ENCODE results near the gene DSC3. TPM values are rescaled to one million over a fixed set of nuclear protein-coding genes. Genes with fewer than 3 reads are reported as not detected.

DSC3 gene
- total RNA-seq, 2 donors from 2014 or later, result 3.0 to 12.9 TPM

GRCh38 chr18:31010601-31011000 is 31.9 kb downstream of the DSC3 start:
- TF ChIP-seq CTCF (IDR thresholded peaks at IDR 0.05), result no peak
- H3K4me3 ChIP-seq, result no peak overlapping the region
- ATAC-seq (ENCODE audit: insufficient number of reproducible peaks, low FRiP score, low read depth) (no peak), DNase-seq (ENCODE audit: low spot score) (no peak)
- H3K36me3 ChIP-seq, result no peaks in the 10 kb centered on the region
- H3K27me3 ChIP-seq (replicated peaks; ENCODE audit: insufficient read depth), result no peaks in the 10 kb centered on the region
- no peaks in the 10 kb centered on the region for H3K4me1 ChIP-seq (ENCODE audit: control insufficient read depth in 1 of 2, low read depth in 2 of 2)
- no peaks in the 10 kb centered on the region for H3K9me3 ChIP-seq
- H3K27ac ChIP-seq, result no peak overlapping the region

GRCh38 chr18:30999887-31000628 is 42.5 kb downstream of the DSC3 start:
- no peak overlapping the region for H3K27ac ChIP-seq

GRCh38 chr18:30999186-30999585 is 43.4 kb downstream of the DSC3 start:
- Histone ChIP-seq H3K27ac (no peak overlapping the region), H3K4me3 (no peak overlapping the region), H3K36me3 (no peaks in the 10 kb centered on the region), H3K27me3 (replicated peaks; ENCODE audit: insufficient read depth) (no peaks in the 10 kb centered on the region), H3K9me3 (no peaks in the 10 kb centered on the region), H3K4me1 (ENCODE audit: control insufficient read depth in 1 of 2, low read depth in 2 of 2) (no peaks in the 10 kb centered on the region)
- DNase-seq (ENCODE audit: low spot score) (no peak), ATAC-seq (ENCODE audit: insufficient number of reproducible peaks, low FRiP score, low read depth) (no peak)
- no peak for TF ChIP-seq CTCF (IDR thresholded peaks at IDR 0.05)

More at GRCh38 chr18:30999887-31000628, 42.5 kb downstream of the DSC3 start:
- Histone ChIP-seq H3K4me3 (no peak overlapping the region), H3K4me1 (ENCODE audit: control insufficient read depth in 1 of 2, low read depth in 2 of 2) (no peaks in the 10 kb centered on the region), H3K9me3 (no peaks in the 10 kb centered on the region), H3K36me3 (no peaks in the 10 kb centered on the region), H3K27me3 (replicated peaks; ENCODE audit: insufficient read depth) (no peaks in the 10 kb centered on the region)
- DNase-seq (ENCODE audit: low spot score), result no peak
- ATAC-seq (ENCODE audit: insufficient number of reproducible peaks, low FRiP score, low read depth), result no peak
- TF ChIP-seq CTCF (IDR thresholded peaks at IDR 0.05), result no peak

- Histone ChIP-seq H3K27ac (no peak overlapping the region), H3K9me3 (no peaks in the 10 kb centered on the region), H3K27me3 (replicated peaks; ENCODE audit: insufficient read depth) (no peaks in the 10 kb centered on the region), H3K36me3 (no peaks in the 10 kb centered on the region), H3K4me3 (no peak overlapping the region), H3K4me1 (ENCODE audit: control insufficient read depth in 1 of 2, low read depth in 2 of 2) (no peaks in the 10 kb centered on the region)
- DNase-seq (ENCODE audit: low spot score) (no peak), ATAC-seq (ENCODE audit: insufficient number of reproducible peaks, low FRiP score, low read depth) (no peak)
- no peak for TF ChIP-seq CTCF (IDR thresholded peaks at IDR 0.05)
Measured at GRCh38 chr18:30997223-30997622, 45.3 kb downstream of the DSC3 start.

GRCh38 chr18:30992231-30992630 is 50.3 kb downstream of the DSC3 start:
- Histone ChIP-seq H3K4me3 (no peak overlapping the region), H3K36me3 (no peaks in the 10 kb centered on the region)
- no peak for ATAC-seq (ENCODE audit: insufficient number of reproducible peaks, low FRiP score, low read depth)

More at GRCh38 chr18:30992231-30992630, 50.3 kb downstream of the DSC3 start:
- TF ChIP-seq CTCF (IDR thresholded peaks at IDR 0.05), result no peak
- Histone ChIP-seq H3K27me3 (replicated peaks; ENCODE audit: insufficient read depth) (no peaks in the 10 kb centered on the region), H3K9me3 (no peaks in the 10 kb centered on the region), H3K27ac (no peak overlapping the region), H3K4me1 (ENCODE audit: control insufficient read depth in 1 of 2, low read depth in 2 of 2) (no peaks in the 10 kb centered on the region)
- no peak for DNase-seq (ENCODE audit: low spot score)
